Kasumi-1 (cell line): ENCODE results near the gene PKP2.

Experiments used
- DNase-seq, 2 experiments: peaks; one replicate each; lab custom pipeline; 2025; lab: John Stamatoyannopoulos, UW

PKP2 gene

GRCh38 chr12:32896432-32897280 is at the start of gene PKP2:
Gene PKP2 (minus strand): TSS chr12:32896777. CDS start chr12:32896731, 46 bp downstream.
- DNase-seq: no peak

DNA sequence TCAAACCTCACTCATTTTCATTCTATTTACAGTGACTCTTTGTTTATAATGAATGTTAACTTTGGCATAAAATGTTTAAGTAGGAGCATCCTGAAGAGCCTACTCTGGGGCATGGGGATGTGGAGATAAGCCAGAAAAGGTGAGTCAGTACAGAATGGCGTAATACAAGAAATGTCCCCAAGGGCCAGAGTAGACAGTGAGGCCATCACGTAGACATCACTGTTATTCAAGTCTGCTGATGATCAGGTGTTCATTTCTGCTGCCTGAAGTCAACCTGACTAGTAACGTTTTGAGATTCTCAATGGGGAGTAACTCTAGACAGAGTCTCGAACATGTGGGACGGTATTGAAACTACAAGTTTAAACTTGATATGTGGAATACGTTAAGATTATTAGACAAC is 47.6 kb upstream of the PKP2 start:
- no peak for DNase-seq

DNA sequence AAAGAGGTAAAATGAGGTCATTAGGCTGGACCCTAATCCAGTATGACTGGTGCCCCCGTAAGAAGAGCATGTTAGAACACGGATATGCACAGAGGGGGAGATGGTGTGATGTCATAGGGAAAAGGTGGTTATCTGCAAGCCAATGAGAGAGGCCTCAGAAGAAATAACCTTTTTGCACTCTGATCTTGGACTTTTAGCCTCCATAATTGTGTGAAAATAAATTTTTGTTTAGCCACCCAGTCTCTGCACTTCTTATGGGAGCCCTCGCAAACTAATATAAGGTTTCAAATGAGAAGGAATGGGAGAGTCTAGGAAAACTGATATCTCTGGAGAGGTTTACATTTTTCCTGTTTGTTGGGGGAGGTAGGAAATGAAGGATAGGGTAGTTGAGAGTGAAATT is 43.2 kb upstream of the PKP2 start:
- DNase-seq: no peak

GRCh38 chr12:32926963-32927362 is 30.4 kb upstream of the PKP2 start:
- no peak for DNase-seq

DNA sequence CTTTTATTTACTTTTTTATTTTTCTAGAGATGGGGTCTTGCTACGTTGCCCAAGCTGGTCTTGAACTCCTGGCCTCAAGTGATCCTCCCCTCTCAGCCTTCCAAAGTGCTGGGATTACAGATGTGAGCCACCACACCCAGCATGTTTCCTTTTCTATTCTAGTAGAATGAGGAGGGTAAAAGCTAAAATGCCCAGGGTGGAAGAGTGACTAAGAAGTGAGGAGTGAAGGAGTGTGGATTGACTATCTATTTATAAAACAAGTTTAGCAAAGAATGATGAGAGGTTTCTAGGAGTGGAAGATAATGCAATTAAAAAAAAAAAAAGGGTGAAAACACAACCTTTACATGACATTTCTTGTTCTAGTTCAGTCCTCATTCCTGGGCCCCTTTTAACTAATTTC is 29.8 kb upstream of the PKP2 start:
- no peak for DNase-seq

GRCh38 chr12:32922546-32923297 is 26.1 kb upstream of the PKP2 start:
- DNase-seq: no peak

GRCh38 chr12:32921397-32921796 is 24.8 kb upstream of the PKP2 start:
- DNase-seq: no peak

DNA sequence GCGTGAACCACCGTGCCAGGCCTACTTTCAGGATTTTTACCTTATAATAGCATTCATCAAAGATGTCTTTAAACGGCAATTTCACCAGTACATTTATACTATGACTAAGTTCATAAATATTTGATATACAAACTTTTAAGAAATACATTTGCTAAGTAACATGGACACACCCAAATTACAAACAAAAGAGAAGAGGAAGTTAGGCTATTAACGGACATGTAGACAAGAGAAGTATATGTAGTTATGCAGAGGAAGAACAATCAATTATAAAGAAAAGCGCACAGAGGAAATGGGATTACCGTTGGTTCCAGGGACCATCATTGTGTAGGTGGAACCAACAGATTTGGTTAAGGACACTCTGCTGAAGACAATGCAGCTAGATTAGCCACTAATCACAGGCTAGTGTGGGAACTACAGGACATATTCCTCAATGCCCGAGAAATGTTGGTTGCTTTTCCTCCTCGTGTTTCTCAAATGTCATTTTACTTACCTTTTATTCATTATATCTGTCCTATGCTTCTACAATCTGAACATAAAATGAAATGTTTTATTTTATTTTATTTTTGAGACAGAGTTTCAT is 24.0 kb upstream of the PKP2 start:
- no peak for DNase-seq

DNA sequence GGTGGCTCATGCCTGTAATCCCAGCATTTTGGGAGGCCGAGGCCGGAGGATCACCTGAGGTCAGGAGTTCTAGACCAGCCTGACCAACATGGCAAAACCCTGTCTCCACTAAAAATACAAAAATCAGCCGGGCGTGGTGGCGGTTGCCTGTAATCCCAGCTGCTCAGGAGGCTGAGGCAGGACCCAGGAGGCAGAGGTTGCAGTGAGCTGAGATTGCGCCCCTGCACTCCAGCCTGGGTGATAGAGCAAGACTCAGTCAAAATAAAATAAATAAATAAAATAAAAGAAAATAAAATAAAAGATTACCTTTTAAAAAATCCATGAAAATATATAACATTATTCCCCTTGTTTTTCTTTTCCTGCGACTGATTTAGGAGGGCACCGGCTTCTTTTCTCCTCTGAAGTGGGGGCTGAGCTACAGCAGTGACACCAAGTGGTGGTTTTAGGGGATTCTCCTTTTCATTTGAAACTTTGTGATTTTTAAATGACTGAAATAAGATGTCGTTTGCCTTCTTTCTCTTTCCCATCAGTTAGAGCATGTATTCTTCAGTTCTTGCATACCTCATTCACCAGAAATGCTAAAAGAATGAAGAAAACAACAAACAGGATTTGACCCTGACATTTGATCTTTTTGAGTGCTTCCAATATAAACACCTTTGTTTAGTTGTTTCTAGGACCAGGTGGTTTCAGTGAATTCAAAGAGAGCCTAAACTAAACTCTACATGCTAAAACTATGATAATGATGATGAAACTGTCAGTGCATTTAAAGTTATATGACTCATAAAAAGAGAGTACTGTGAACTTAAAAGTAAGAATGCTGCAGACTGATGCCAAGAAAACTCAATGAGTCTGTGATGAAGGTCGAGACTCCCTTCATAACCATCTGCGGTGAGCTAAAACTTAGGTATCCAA is 22.6 kb upstream of the PKP2 start:
- peak; percentile 46 to 68 for DNase-seq

- DNase-seq: no peak
Observed at GRCh38 chr12:32917094-32917611, 20.6 kb upstream of the PKP2 start.

- no peak for DNase-seq
Observed at GRCh38 chr12:32907898-32908476, 11.4 kb upstream of the PKP2 start.

- no peak for DNase-seq
Observed at GRCh38 chr12:32907166-32907565, 10.6 kb upstream of the PKP2 start.

- DNase-seq: no peak
Observed at GRCh38 chr12:32906399-32907165, 10.0 kb upstream of the PKP2 start.

- DNase-seq: no peak
Observed at GRCh38 chr12:32903763-32904162, 7.2 kb upstream of the PKP2 start.

DNA sequence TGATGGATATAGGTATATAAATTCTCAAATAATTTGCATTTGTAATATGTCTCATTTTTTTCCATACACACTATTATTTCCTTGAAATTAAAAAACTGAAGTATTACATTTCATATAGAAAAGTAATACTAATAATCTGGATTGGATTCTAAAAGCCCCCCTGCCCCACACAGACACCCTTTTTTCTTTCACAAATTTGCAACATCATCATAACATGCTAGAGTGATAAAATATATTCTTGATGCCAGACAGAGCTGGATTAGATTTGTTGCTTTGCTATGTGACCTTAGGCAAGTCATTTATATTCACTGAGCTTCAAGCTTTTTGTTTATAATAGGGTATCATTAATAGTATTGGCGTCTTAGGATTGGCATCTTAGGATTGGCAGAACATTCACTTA is 6.7 kb upstream of the PKP2 start:
- DNase-seq: no peak

- no peak for DNase-seq
Observed at GRCh38 chr12:32902287-32902997, 5.9 kb upstream of the PKP2 start.

DNA sequence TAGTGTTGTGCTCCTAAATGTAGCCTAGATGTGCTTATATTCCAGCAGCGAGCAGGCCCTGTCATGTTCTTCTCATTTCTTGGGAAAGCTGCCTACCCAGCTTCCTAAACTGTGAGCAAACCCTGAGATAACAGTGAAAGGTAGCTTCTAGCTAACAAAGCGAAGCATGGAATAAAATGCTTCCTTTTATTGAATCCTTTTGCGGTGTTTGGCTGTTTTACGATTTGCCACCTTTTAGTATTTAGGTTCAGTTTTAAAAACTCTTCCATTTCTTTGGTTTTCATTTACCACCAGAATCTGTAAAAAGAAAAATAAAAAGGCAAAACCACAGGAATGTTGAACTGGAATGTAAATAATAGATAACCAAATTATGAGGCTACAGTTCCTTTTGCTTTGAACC is 5.0 kb upstream of the PKP2 start:
- no peak for DNase-seq

- DNase-seq: no peak
Observed at GRCh38 chr12:32897687-32898573, 1.4 kb upstream of the PKP2 start.

- DNase-seq: no peak
Observed at GRCh38 chr12:32897281-32897610, 669 bp upstream of the PKP2 start.
